ENCODE measurements around the gene PTPRCAP. TPM values are rescaled to one million over a fixed set of nuclear protein-coding genes. Genes with fewer than 3 reads are reported as not detected.

PTPRCAP gene
- polyA plus RNA-seq, 1 of the 3 experiments (the other 2 are of a cell fraction), result 1.4 TPM

DNA sequence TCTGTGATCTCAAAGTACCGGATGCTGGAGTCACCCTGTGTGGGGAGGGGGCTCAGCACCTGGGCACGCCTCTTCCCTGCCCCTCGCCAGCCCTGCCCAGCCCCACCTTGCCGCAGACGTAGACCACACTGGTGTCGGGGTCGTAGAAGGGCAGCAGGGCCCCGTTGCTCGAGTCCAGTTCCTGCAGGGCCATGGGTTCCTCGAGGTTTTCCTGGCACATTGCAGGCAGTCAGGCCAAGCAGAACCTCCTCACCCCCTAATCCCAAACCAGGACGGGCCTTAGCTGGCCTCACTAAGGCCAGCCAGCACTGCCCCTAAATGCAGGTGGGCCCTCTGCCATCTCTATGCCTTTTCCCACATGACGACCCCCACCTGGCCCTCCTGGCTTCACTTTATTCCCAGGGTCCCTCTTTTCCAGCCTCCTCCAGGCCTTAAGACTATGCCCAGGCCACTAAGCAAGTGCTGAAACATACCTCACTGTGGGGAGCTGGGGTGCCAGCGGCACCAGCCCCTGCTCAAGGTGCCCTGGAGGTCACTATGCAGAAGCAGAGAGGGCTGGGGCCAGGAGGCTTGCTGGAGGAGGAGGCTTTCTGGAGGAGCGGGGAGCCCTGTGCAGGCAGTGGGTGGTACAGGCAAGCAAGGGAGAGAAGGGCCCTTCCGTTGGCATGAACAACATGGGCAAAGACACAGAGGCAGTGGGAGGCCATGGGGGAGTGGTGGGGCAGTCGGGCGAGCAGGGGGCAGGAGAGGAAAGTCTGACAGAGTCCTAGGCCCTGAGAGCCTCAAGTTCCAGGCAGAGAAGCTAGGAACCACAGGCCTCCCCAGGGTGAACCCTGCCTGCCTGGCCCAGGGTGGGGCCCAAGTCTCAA is 3.0 kb upstream of the PTPRCAP start:
- Histone ChIP-seq H3K9me2 (no peaks in the 10 kb centered on the region), H3K27ac (ENCODE audit: low read depth in 2 of 2, low read length in 1 of 2) (no peak overlapping the region), H3K4me3 (ENCODE audit: low read depth in 2 of 2, low read length in 1 of 2) (no peak overlapping the region), H3K4me1 (ENCODE audit: control insufficient read depth in 1 of 2, insufficient read depth in 2 of 2, low read depth in 1 of 2, low read length in 1 of 2) (peaks cover 4 to 11% of the 10 kb centered on the region in 2 experiments; a peak in 3 of 4 replicates), H3K79me2 (ENCODE audit: insufficient read depth) (peaks cover 12% of the 10 kb centered on the region; the same call in 1 of the 2 replicates), H3K27me3 (ENCODE audit: insufficient read depth) (no peaks in the 10 kb centered on the region), H2AFZ (ENCODE audit: low read depth) (no peak overlapping the region), H3K4me2 (no peak overlapping the region), H3K9ac (no peak overlapping the region), H3F3A (replicated peaks; ENCODE audit: insufficient read depth) (no peaks in the 10 kb centered on the region), H3K36me3 (replicated peaks in 1 of 2; ENCODE audit: control insufficient read depth in 1 of 2, insufficient read depth in 2 of 2, low read length in 1 of 2) (peaks cover 0 to 31% of the 10 kb centered on the region in 2 experiments), H3K9me3 (no peaks in the 10 kb centered on the region), H4K20me1 (ENCODE audit: insufficient read depth) (no peaks in the 10 kb centered on the region)
- ChIA-PET CTCF (no interaction called here), POLR2A (interaction anchor here (0.7 to 1.7 kb wide), 2 partner anchors 12 to 39 kb away, joined by 3 to 4 read pairs; partner anchors contain the start of genes PPP1CA and RPS6KB2)
- 92% methylated on average over 9 of the region's 17 CpGs for WGBS (ENCODE audit: low lambda C conversion rate)
- TF ChIP-seq SIN3A (IDR thresholded peaks at IDR 0.05; ENCODE audit: borderline replicate concordance, low read depth, low read length), result no peak
- no peak for TF ChIP-seq TCF12 (IDR thresholded peaks at IDR 0.05)
- TF ChIP-seq, protein P1, sequence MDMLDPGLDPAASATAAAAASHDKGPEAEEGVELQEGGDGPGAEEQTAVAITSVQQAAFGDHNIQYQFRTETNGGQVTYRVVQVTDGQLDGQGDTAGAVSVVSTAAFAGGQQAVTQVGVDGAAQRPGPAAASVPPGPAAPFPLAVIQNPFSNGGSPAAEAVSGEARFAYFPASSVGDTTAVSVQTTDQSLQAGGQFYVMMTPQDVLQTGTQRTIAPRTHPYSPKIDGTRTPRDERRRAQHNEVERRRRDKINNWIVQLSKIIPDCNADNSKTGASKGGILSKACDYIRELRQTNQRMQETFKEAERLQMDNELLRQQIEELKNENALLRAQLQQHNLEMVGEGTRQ (IDR thresholded peaks at IDR 0.05; ENCODE audit: borderline replicate concordance, low read depth, low read length), result no peak
- TF ChIP-seq TEAD4 (IDR thresholded peaks at IDR 0.05; ENCODE audit: borderline replicate concordance, insufficient read depth), result no peak
- TF ChIP-seq YY1 (IDR thresholded peaks at IDR 0.05; ENCODE audit: low read depth), result no peak
- no peak for TF ChIP-seq RAD21 (IDR thresholded peaks at IDR 0.05; ENCODE audit: low read length)
- no peak for TF ChIP-seq CHD2 (IDR thresholded peaks at IDR 0.05; ENCODE audit: low read length, partially characterized antibody)
- TF ChIP-seq, protein P2, sequence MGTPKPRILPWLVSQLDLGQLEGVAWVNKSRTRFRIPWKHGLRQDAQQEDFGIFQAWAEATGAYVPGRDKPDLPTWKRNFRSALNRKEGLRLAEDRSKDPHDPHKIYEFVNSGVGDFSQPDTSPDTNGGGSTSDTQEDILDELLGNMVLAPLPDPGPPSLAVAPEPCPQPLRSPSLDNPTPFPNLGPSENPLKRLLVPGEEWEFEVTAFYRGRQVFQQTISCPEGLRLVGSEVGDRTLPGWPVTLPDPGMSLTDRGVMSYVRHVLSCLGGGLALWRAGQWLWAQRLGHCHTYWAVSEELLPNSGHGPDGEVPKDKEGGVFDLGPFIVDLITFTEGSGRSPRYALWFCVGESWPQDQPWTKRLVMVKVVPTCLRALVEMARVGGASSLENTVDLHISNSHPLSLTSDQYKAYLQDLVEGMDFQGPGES (IDR thresholded peaks at IDR 0.05; ENCODE audit: low read depth, low read length), result no peak
- no peak for TF ChIP-seq MXI1 (IDR thresholded peaks at IDR 0.05; ENCODE audit: low read depth, low read length)
- TF ChIP-seq JUND (IDR thresholded peaks at IDR 0.05), result no peak
- no peak for TF ChIP-seq FOSL2 (IDR thresholded peaks at IDR 0.05; ENCODE audit: borderline replicate concordance, low read depth)
- no peak for TF ChIP-seq NFIC (IDR thresholded peaks at IDR 0.05; ENCODE audit: borderline replicate concordance)
- no peak for TF ChIP-seq RXRA (IDR thresholded peaks at IDR 0.05; ENCODE audit: borderline replicate concordance, low read depth)
- no peak for DNase-seq
